Skin of body (tissue), 3 donors: ENCODE results near the gene TSPAN4. TPM values are rescaled to one million over a fixed set of nuclear protein-coding genes. Genes with fewer than 3 reads are reported as not detected.

ENCODE experiments used
- DNase-seq: peaks from one replicate; lab custom pipeline; 2025; lab: John Stamatoyannopoulos, UW
- small RNA-seq: library from RNA; depleted of rRNA; stranded (forward); fragments of <200 nt; gene quantifications from one replicate; pipeline ENCODE3, GENCODE V24; 2014; ENCODE audit warnings: low replicate concordance
- total RNA-seq: library from RNA; depleted of rRNA; stranded (reverse); fragments of >200 nt; gene quantifications from one replicate; pipeline ENCODE4 v1.2.3, GENCODE V29; 2014

Gene TSPAN4
- total RNA-seq, 1 donor from 2014 or later = 35.8 TPM

- no peak for DNase-seq
Observed at GRCh38 chr11:905952-906351, 63.3 kb downstream of the TSPAN4 start.

GRCh38 chr11:907668-908067 lies 65.0 kb downstream of the TSPAN4 start:
- DNase-seq = no peak

- DNase-seq = no peak
Observed at GRCh38 chr11:908273-908672, 65.6 kb downstream of the TSPAN4 start.

GRCh38 chr11:909406-909805 lies 66.8 kb downstream of the TSPAN4 start:
- no peak for DNase-seq

GRCh38 chr11:910044-910588 lies 67.5 kb downstream of the TSPAN4 start:
- no peak for DNase-seq

- peak; percentile 35 for DNase-seq
Observed at GRCh38 chr11:910589-911030, 68.0 kb downstream of the TSPAN4 start, which contains the start of gene CHID1. TSS of gene CHID1 (minus strand) at chr11:910810. CDS start at chr11:904816, 5,994 bp downstream.

GRCh38 chr11:911031-911889 lies 68.6 kb downstream of the TSPAN4 start:
- no peak for DNase-seq

GRCh38 chr11:911890-912219 lies 69.2 kb downstream of the TSPAN4 start:
- DNase-seq = no peak

GRCh38 chr11:912266-912665 lies 69.6 kb downstream of the TSPAN4 start:
- DNase-seq = no peak

GRCh38 chr11:913043-913442 lies 70.4 kb downstream of the TSPAN4 start:
- no peak for DNase-seq

GRCh38 chr11:914204-914603 lies 71.6 kb downstream of the TSPAN4 start:
- DNase-seq = no peak

GRCh38 chr11:914747-915501 lies 72.3 kb downstream of the TSPAN4 start:
- DNase-seq = no peak

Small RNA genes lying within 50 kb of the gene (small RNA-seq; reads per million reads assigned to genes)
- gene SNORA52 = not detected

Other genes starting within 250 kb of the TSPAN4 start
- 6.6 TPM for gene IRF7, start 226.9 kb upstream of the TSPAN4 start, total RNA-seq
- not detected for gene CDHR5, start 217.9 kb upstream of the TSPAN4 start, total RNA-seq
- gene SCT, start 215.7 kb upstream of the TSPAN4 start, total RNA-seq = 2.6 TPM
- gene DRD4, start 205.6 kb upstream of the TSPAN4 start, total RNA-seq = not detected
- gene DEAF1, start 147.6 kb upstream of the TSPAN4 start, total RNA-seq = 15.7 TPM
- 7.8 TPM for gene TMEM80, start 147.0 kb upstream of the TSPAN4 start, total RNA-seq
- 35.6 TPM for gene EPS8L2, start 136.6 kb upstream of the TSPAN4 start, total RNA-seq
- gene TALDO1, start 95.4 kb upstream of the TSPAN4 start, total RNA-seq = 134 TPM
- gene GATD1, start 65.4 kb upstream of the TSPAN4 start, total RNA-seq = 15.3 TPM
- not detected for gene CEND1, start 52.8 kb upstream of the TSPAN4 start, total RNA-seq
- gene SLC25A22, start 44.6 kb upstream of the TSPAN4 start, total RNA-seq = 11.6 TPM
- 4.6 TPM for gene PIDD1, start 37.6 kb upstream of the TSPAN4 start, total RNA-seq
- gene RPLP2, start 32.9 kb upstream of the TSPAN4 start, total RNA-seq = 391 TPM
- 60.0 TPM for gene PNPLA2, start 23.9 kb upstream of the TSPAN4 start, total RNA-seq
- gene CRACR2B, start 14.9 kb upstream of the TSPAN4 start, total RNA-seq = 5.6 TPM
- 70.8 TPM for gene CD151, start 9.9 kb upstream of the TSPAN4 start, total RNA-seq
- 64.4 TPM for gene POLR2L, start 323 bp upstream of the TSPAN4 start, total RNA-seq
- gene CHID1, start 68.0 kb downstream of the TSPAN4 start, total RNA-seq = 29.3 TPM
- 29.1 TPM for gene AP2A2, start 83.0 kb downstream of the TSPAN4 start, total RNA-seq
- gene MUC6, start 193.9 kb downstream of the TSPAN4 start, total RNA-seq = under 0.01 TPM
- gene MUC2, start 232.0 kb downstream of the TSPAN4 start, total RNA-seq = under 0.01 TPM